PC-3 (cell line): ENCODE measurements around the gene RELL2. TPM values are rescaled to one million over a fixed set of nuclear protein-coding genes. Genes with fewer than 3 reads are reported as not detected.
A peak's percentile ranks its signal among the peaks of the same experiment; 100 is the strongest.

ENCODE experiments used
- ATAC-seq: fragments of 200-7000 bp; cut with Tn5 transposase; 2 replicates; pipeline ENCODE4 v1.9.1; 2020; ENCODE audit warnings: mild to moderate bottlenecking, moderate library complexity
- BruUV-seq: library from RNA; stranded (reverse); fragments of 400-500 nt; replicated peaks from 2 replicates; lab custom pipeline; 2021; lab: Mats Ljungman, UMichigan
- CTCF ChIA-PET: fragments of 300-600 bp; sonication (Branson Sonifier 250); formaldehyde crosslinking; loops from one replicate; lab custom pipeline; 2022; ENCODE audit warnings: antibody characterized with exemption; lab: Charles Lee
- POLR2A ChIA-PET: fragments of 300-600 bp; sonication (Branson Sonifier 250); formaldehyde crosslinking; loops from one replicate; lab custom pipeline; 2022; ENCODE audit warnings: antibody characterized with exemption; ENCODE audit not compliant: unreplicated experiment; lab: Charles Lee
- DNase-seq: peaks from one replicate; pipeline ENCODE4 v3.0.0-alpha.2; 2015
- H2AFZ ChIP-seq: fragments of 300-600 bp; sonication (generic); 2 replicates; pipeline ENCODE4 v1.6.0; 2016; ENCODE audit warnings: antibody characterized with exemption, low read length
- H3F3A ChIP-seq: fragments of 300-600 bp; sonication (generic); one replicate; pipeline ENCODE4 v1.6.0; 2017; ENCODE audit warnings: antibody characterized with exemption, low read length, control low read depth, mild to moderate bottlenecking; ENCODE audit not compliant: unreplicated experiment
- H3K27ac ChIP-seq: fragments of 300-600 bp; sonication (generic); 2 replicates; pipeline ENCODE4 v1.5.1; 2016; ENCODE audit warnings: mild to moderate bottlenecking, low read length
- H3K27me3 ChIP-seq: fragments of 300-600 bp; sonication (generic); 2 replicates; pipeline ENCODE4 v1.6.1; 2016; ENCODE audit warnings: low read length, mixed read lengths
- H3K36me3 ChIP-seq: fragments of 300-600 bp; sonication (generic); 2 replicates; pipeline ENCODE4 v1.6.1; 2016; ENCODE audit warnings: low read depth, mixed run types, low read length, mixed read lengths
- H3K4me1 ChIP-seq: fragments of 300-600 bp; sonication (generic); 2 replicates; pipeline ENCODE4 v1.5.1; 2016; ENCODE audit warnings: low read length; ENCODE audit not compliant: insufficient read depth
- H3K4me2 ChIP-seq: fragments of 300-600 bp; sonication (generic); 2 replicates; pipeline ENCODE4 v1.6.0; 2016; ENCODE audit warnings: low read length
- H3K4me3 ChIP-seq: fragments of 300-600 bp; sonication (generic); 2 replicates; pipeline ENCODE4 v1.5.1; 2016; ENCODE audit warnings: mild to moderate bottlenecking, low read length, mixed read lengths
- H3K79me2 ChIP-seq: fragments of 300-600 bp; sonication (generic); 2 replicates; pipeline ENCODE4 v1.6.1; 2017; ENCODE audit warnings: low read length, mixed read lengths
- H3K9ac ChIP-seq: fragments of 300-600 bp; sonication (generic); 2 replicates; pipeline ENCODE4 v1.6.0; 2016; ENCODE audit warnings: mild to moderate bottlenecking, low read length
- H3K9me2 ChIP-seq: fragments of 300-600 bp; sonication (generic); replicated peaks from 2 replicates; pipeline ENCODE4 v1.6.1; 2016; ENCODE audit warnings: mixed run types, low read length, mixed read lengths
- H3K9me3 ChIP-seq: fragments of 300-600 bp; sonication (generic); 2 replicates; pipeline ENCODE4 v1.6.1; 2016; ENCODE audit warnings: low read length, mixed read lengths
- H4K20me1 ChIP-seq: fragments of 300-600 bp; sonication (generic); 2 replicates; pipeline ENCODE4 v1.6.1; 2016; ENCODE audit warnings: low read length, mixed read lengths
- EZH2 ChIP-seq: fragments of 300-600 bp; sonication (generic); IDR thresholded peaks from one replicate; pipeline ENCODE4 v1.6.1; 2017; ENCODE audit warnings: antibody characterized with exemption, mild to moderate bottlenecking, low read length; ENCODE audit not compliant: unreplicated experiment
- EZH2phosphoT487 ChIP-seq: fragments of 300-600 bp; sonication (generic); IDR thresholded peaks from 2 replicates; pipeline ENCODE4 v1.6.1; 2018; ENCODE audit warnings: mild to moderate bottlenecking, antibody characterized with exemption, low read length, borderline replicate concordance
- intact Hi-C: fragments of 100-400 bp; cut with micrococcal nuclease; formaldehyde crosslinking; loops from 2 replicates; pipeline ENCODE4 v1.9.0; 2023
- total RNA-seq: library from RNA; depleted of rRNA; stranded (reverse); fragments of >200 nt; gene quantifications from 2 replicates; pipeline ENCODE4 v1.2.3, GENCODE V29; 2014
- TF ChIP-seq, protein P1 (sequence below): fragments of 300-600 bp; sonication (generic); conservative IDR thresholded peaks from 2 replicates; pipeline ENCODE4 v1.5.1; 2017; ENCODE audit warnings: antibody characterized with exemption, low read depth, mild to moderate bottlenecking, low read length

The RELL2 gene
- total RNA-seq, 1 experiment from 2014 or later = 5.6 TPM

- Histone ChIP-seq H3K4me2 (no peak overlapping the region), H3K27me3 (no peaks in the 10 kb centered on the region), H3K9me3 (no peaks in the 10 kb centered on the region), H3K4me3 (no peak overlapping the region), H2AFZ (no peak overlapping the region), H3K79me2 (peaks cover 74% of the 10 kb centered on the region), H3K9ac (no peak overlapping the region), H3K27ac (no peak overlapping the region), H4K20me1 (peaks cover 8% of the 10 kb centered on the region; the same call in 1 of the 2 replicates), H3K9me2 (no peaks in the 10 kb centered on the region), H3F3A (no peaks in the 10 kb centered on the region), H3K36me3 (no peaks in the 10 kb centered on the region), H3K4me1 (0 out of 2 replicates have a peak, but pooled peaks cover 3% of the 10 kb centered on the region)
- intact Hi-C loops = no loop called here
- no peak for ATAC-seq
- DNase-seq = no peak
- CTCF ChIA-PET = no interaction called here
- TF ChIP-seq EZH2 = no peak
- no peak for TF ChIP-seq EZH2phosphoT487
- TF ChIP-seq, protein P1, sequence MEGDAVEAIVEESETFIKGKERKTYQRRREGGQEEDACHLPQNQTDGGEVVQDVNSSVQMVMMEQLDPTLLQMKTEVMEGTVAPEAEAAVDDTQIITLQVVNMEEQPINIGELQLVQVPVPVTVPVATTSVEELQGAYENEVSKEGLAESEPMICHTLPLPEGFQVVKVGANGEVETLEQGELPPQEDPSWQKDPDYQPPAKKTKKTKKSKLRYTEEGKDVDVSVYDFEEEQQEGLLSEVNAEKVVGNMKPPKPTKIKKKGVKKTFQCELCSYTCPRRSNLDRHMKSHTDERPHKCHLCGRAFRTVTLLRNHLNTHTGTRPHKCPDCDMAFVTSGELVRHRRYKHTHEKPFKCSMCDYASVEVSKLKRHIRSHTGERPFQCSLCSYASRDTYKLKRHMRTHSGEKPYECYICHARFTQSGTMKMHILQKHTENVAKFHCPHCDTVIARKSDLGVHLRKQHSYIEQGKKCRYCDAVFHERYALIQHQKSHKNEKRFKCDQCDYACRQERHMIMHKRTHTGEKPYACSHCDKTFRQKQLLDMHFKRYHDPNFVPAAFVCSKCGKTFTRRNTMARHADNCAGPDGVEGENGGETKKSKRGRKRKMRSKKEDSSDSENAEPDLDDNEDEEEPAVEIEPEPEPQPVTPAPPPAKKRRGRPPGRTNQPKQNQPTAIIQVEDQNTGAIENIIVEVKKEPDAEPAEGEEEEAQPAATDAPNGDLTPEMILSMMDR = no peak
- POLR2A ChIA-PET = no interaction called here
- no TSS peak for BruUV-seq
Observed at GRCh38 chr5:141596867-141597266, 39.9 kb upstream of the RELL2 start.

DNA sequence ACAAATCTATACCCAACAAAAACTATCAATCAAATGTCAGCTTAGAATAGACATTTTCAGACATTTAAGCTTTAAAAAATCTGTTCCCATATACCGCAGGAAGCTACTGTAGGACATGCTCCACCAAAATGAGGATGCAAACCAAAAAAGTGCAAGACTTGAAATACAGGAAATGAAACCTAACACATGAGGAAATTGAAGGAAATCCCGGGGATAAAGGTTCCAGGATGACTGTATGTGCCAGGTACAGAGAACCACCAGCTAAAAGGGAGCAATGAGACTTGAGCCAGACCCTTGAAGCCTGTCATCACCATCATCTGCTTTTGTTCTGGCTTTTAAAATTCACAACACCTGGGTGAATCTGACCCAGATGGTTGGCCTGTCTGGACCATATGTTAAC, 39.4 kb upstream of the RELL2 start:
- no peak overlapping the region for H2AFZ ChIP-seq
- no peak for TF ChIP-seq EZH2phosphoT487
- TF ChIP-seq, protein P1 = no peak
- no peak for TF ChIP-seq EZH2
- CTCF ChIA-PET = no interaction called here
- H3K4me2 ChIP-seq = no peak overlapping the region
- H3F3A ChIP-seq = no peaks in the 10 kb centered on the region
- DNase-seq = peak; percentile 22
- POLR2A ChIA-PET = no interaction called here
- H3K79me2 ChIP-seq = peaks cover 79% of the 10 kb centered on the region
- H3K4me1 ChIP-seq = 0 out of 2 replicates have a peak, but pooled peaks cover under 1% of the 10 kb centered on the region
- no peak for ATAC-seq
- H3K27ac ChIP-seq = no peak overlapping the region
- no peak overlapping the region for H3K9ac ChIP-seq
- peaks cover 8% of the 10 kb centered on the region; the same call in 1 of the 2 replicates for H4K20me1 ChIP-seq
- H3K4me3 ChIP-seq = no peak overlapping the region
- BruUV-seq = no TSS peak
- no peaks in the 10 kb centered on the region for H3K9me2 ChIP-seq
- intact Hi-C loops = no loop called here
- H3K27me3 ChIP-seq = no peaks in the 10 kb centered on the region
- H3K9me3 ChIP-seq = no peaks in the 10 kb centered on the region
- H3K36me3 ChIP-seq = no peaks in the 10 kb centered on the region

DNA sequence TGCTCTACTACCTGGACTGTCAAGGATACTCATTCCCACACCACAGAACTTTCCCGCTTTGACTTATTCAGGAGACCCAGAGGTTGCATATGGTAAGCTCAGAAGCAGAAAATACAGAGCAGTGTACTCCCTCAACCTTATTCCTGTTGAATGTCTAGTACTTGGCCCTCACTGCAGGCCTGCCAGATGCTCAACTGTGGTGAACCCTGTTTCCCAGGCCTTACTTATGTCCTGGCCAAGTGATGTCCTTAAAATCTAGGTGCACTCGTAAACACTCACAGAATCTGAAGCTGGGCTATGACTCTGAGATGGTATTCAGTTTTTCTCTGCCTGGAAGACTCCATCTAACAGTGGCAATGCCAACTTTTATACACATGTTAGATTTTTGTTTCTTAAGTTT, 39.0 kb upstream of the RELL2 start:
- ATAC-seq = no peak
- CTCF ChIA-PET = no interaction called here

More for the DNA sequence above, 39.0 kb upstream of the RELL2 start:
- Histone ChIP-seq H4K20me1 (peaks cover 8% of the 10 kb centered on the region; the same call in 1 of the 2 replicates), H3K36me3 (no peaks in the 10 kb centered on the region), H3K4me2 (no peak overlapping the region), H3K79me2 (peaks cover 83% of the 10 kb centered on the region), H3K9me2 (no peaks in the 10 kb centered on the region), H2AFZ (no peak overlapping the region), H3F3A (no peaks in the 10 kb centered on the region), H3K9ac (no peak overlapping the region), H3K4me3 (no peak overlapping the region), H3K4me1 (no peaks in the 10 kb centered on the region), H3K9me3 (no peaks in the 10 kb centered on the region), H3K27ac (no peak overlapping the region), H3K27me3 (no peaks in the 10 kb centered on the region)
- intact Hi-C loops = no loop called here
- POLR2A ChIA-PET = no interaction called here
- TF ChIP-seq, protein P1 = no peak
- TF ChIP-seq EZH2phosphoT487 (no peak), EZH2 (no peak)
- no peak for DNase-seq
- BruUV-seq = no TSS peak
